Activated B cell treated with CpG ODN at 0.5 μM for 24 hours (primary cell): ENCODE measurements around the gene AGBL4. TPM values are rescaled to one million over a fixed set of nuclear protein-coding genes. Genes with fewer than 3 reads are reported as not detected.

ENCODE experiments used
- ATAC-seq: fragments of 200-7000 bp; cut with Tn5 transposase; one replicate; pipeline ENCODE4 v1.10.0; 2021; ENCODE audit warnings: low read depth, mild to moderate bottlenecking, moderate library complexity
- CTCF ChIA-PET: fragments of 350-600 bp; sonication (Branson Sonifier 250); formaldehyde crosslinking; loops from one replicate; lab custom pipeline; 2021; ENCODE audit warnings: antibody characterized with exemption; lab: Charles Lee
- POLR2A ChIA-PET: fragments of 350-600 bp; sonication (Branson Sonifier 250); formaldehyde crosslinking; loops from one replicate; lab custom pipeline; 2021; ENCODE audit warnings: antibody characterized with exemption; lab: Charles Lee
- DNase-seq: peaks from one replicate; pipeline ENCODE4 v3.0.0; 2022
- H3K27ac Mint-ChIP-seq: one replicate; pipeline ENCODE4 v1.8.0; 2020; ENCODE audit warnings: mixed read lengths
- H3K27me3 Mint-ChIP-seq: one replicate; pipeline ENCODE4 v1.8.0; 2021; ENCODE audit warnings: mixed read lengths
- H3K36me3 Mint-ChIP-seq: one replicate; pipeline ENCODE4 v1.8.0; 2021; ENCODE audit warnings: low read depth, mixed read lengths
- H3K4me1 Mint-ChIP-seq: one replicate; pipeline ENCODE4 v1.8.0; 2021; ENCODE audit warnings: mixed read lengths
- H3K4me3 Mint-ChIP-seq: one replicate; pipeline ENCODE4 v1.8.0; 2020; ENCODE audit warnings: mild to moderate bottlenecking, mixed read lengths
- H3K9me3 Mint-ChIP-seq: one replicate; pipeline ENCODE4 v1.8.0; 2020; ENCODE audit warnings: mixed read lengths
- CTCF ChIP-seq: fragments of 200-600 bp; IDR thresholded peaks from one replicate; pipeline ENCODE4 v1.8.0; 2022; ENCODE audit warnings: antibody characterized with exemption, mild to moderate bottlenecking
- intact Hi-C: fragments of 100-400 bp; cut with micrococcal nuclease; formaldehyde crosslinking; loops from one replicate; pipeline ENCODE4 v1.15.1; 2024
- total RNA-seq: library from RNA; stranded (reverse); gene quantifications from 2 replicates; pipeline ENCODE4 v1.2.3, GENCODE V29; 2022

The AGBL4 gene
- total RNA-seq, 1 donor from 2014 or later: 0.24 TPM

GRCh38 chr1:48776393-48777218 is 1247.1 kb downstream of the AGBL4 start, which contains the start of gene BEND5:
Gene BEND5 (minus strand): TSS chr1:48776891. CDS start chr1:48776831, 60 bp downstream.
- H3K27me3 Mint-ChIP-seq: no peaks in the 10 kb centered on the region
- ChIA-PET POLR2A (interaction anchor here (0.9 to 2.5 kb wide), 9 partner anchors 9 to 41 kb away, joined by 3 to 12 read pairs (median 5); no protein-coding TSS in a partner anchor), CTCF (interaction anchor here (1.6 to 5.0 kb wide), 2 partner anchors 14 to 41 kb away, joined by 3 to 40 read pairs; no protein-coding TSS in a partner anchor)
- H3K36me3 Mint-ChIP-seq: peaks cover 22% of the 10 kb centered on the region
- H3K27ac Mint-ChIP-seq: peak within 1 kb of the TSS; percentile 92
- no peaks in the 10 kb centered on the region for H3K9me3 Mint-ChIP-seq
- no peak for TF ChIP-seq CTCF
- peaks cover 67% of the 10 kb centered on the region for H3K4me1 Mint-ChIP-seq
- peak; percentile 65 for DNase-seq
- ATAC-seq: peak; percentile 82
- intact Hi-C loops: loop anchor here (1.0 to 2.0 kb wide), 4 partner anchors 14 to 41 kb away; no protein-coding TSS in a partner anchor
- H3K4me3 Mint-ChIP-seq: peak within 1 kb of the TSS; percentile 94

- no peak for TF ChIP-seq CTCF
- POLR2A ChIA-PET: interaction anchor here (0.9 to 2.5 kb wide), 11 partner anchors 8 to 41 kb away, joined by 3 to 12 read pairs (median 5); no protein-coding TSS in a partner anchor
- Mint-ChIP-seq H3K9me3 (no peaks in the 10 kb centered on the region), H3K4me3 (peak overlapping the region; percentile 94), H3K27me3 (no peaks in the 10 kb centered on the region), H3K36me3 (peaks cover 29% of the 10 kb centered on the region), H3K4me1 (peaks cover 74% of the 10 kb centered on the region), H3K27ac (peak overlapping the region; percentile 92)
- intact Hi-C loops: loop anchor here (1.0 to 2.0 kb wide), 2 partner anchors 18 to 19 kb away; no protein-coding TSS in a partner anchor
- no peak for DNase-seq
- CTCF ChIA-PET: interaction anchor here (0.8 to 5.0 kb wide), 4 partner anchors 13 to 42 kb away, joined by 3 to 40 read pairs (median 3); no protein-coding TSS in a partner anchor
- ATAC-seq: no peak
Measured at GRCh38 chr1:48775831-48776392, 1247.8 kb downstream of the AGBL4 start.

- Mint-ChIP-seq H3K36me3 (peaks cover 30% of the 10 kb centered on the region), H3K27ac (peak overlapping the region; percentile 73), H3K27me3 (no peaks in the 10 kb centered on the region), H3K4me1 (peaks cover 94% of the 10 kb centered on the region), H3K4me3 (peak overlapping the region; percentile 12), H3K9me3 (no peaks in the 10 kb centered on the region)
- DNase-seq (no peak), ATAC-seq (no peak)
- CTCF ChIA-PET: interaction anchor here (0.8 to 5.0 kb wide), 5 partner anchors 9 to 44 kb away, joined by 3 to 40 read pairs (median 4); no protein-coding TSS in a partner anchor
- no peak for TF ChIP-seq CTCF
- POLR2A ChIA-PET: interaction anchor here (1.3 kb wide), 1 partner anchor 24 kb away, joined by 4 read pairs; no protein-coding TSS in a partner anchor
- intact Hi-C loops: no loop called here
Measured at GRCh38 chr1:48773133-48773532, 1250.6 kb downstream of the AGBL4 start.

- peaks cover 36% of the 10 kb centered on the region for H3K36me3 Mint-ChIP-seq
- intact Hi-C loops: no loop called here
- no peak for TF ChIP-seq CTCF
- CTCF ChIA-PET: interaction anchor here (1.0 to 7.0 kb wide), 3 partner anchors 21 to 45 kb away, joined by 3 to 30 read pairs (median 5); no protein-coding TSS in a partner anchor
- no peak for DNase-seq
- no peaks in the 10 kb centered on the region for H3K9me3 Mint-ChIP-seq
- ATAC-seq: no peak
- H3K27ac Mint-ChIP-seq: peak overlapping the region; percentile 73
- H3K4me3 Mint-ChIP-seq: no peak overlapping the region
- H3K27me3 Mint-ChIP-seq: no peaks in the 10 kb centered on the region
- POLR2A ChIA-PET: interaction anchor here (1.3 kb wide), 1 partner anchor 25 kb away, joined by 4 read pairs; no protein-coding TSS in a partner anchor
- H3K4me1 Mint-ChIP-seq: peaks cover 94% of the 10 kb centered on the region
Measured at GRCh38 chr1:48772211-48772610, 1251.5 kb downstream of the AGBL4 start.
